K562 (cell line): ENCODE results near the gene PHPT1. TPM values are rescaled to one million over a fixed set of nuclear protein-coding genes. Genes with fewer than 3 reads are reported as not detected.

Experiments used
- BHLHE40 ChIP-seq: IDR thresholded peaks from 2 replicates; pipeline ENCODE4 v1.6.1; 2011; ENCODE audit warnings: low read length, improper control_type of control experiment
- CBFB ChIP-seq: sonication (generic); formaldehyde crosslinking; IDR thresholded peaks from 2 replicates; pipeline ENCODE4 v1.4.0; 2020; ENCODE audit warnings: mild to moderate bottlenecking, missing genetic modification reagents
- EP400 ChIP-seq: fragments of 450-650 bp; IDR thresholded peaks from 2 replicates; pipeline ENCODE4 v1.6.1; 2017; ENCODE audit warnings: antibody characterized with exemption, mild to moderate bottlenecking, moderate library complexity
- GMEB1 ChIP-seq: fragments of 250-450 bp; sonication (Bioruptor Pico); IDR thresholded peaks from 2 replicates; pipeline ENCODE4 v1.4.0; 2020; ENCODE audit warnings: mild to moderate bottlenecking
- KAT2B ChIP-seq: IDR thresholded peaks from one replicate; pipeline ENCODE4 v1.6.1; 2012; ENCODE audit warnings: low read depth, mild to moderate bottlenecking, control low read depth, inconsistent platforms, low read length, moderate library complexity
- MED1 ChIP-seq: sonication (generic); formaldehyde crosslinking; IDR thresholded peaks from 2 replicates; pipeline ENCODE4 v1.8.1; 2023; ENCODE audit warnings: missing genetic modification reagents, borderline replicate concordance
- MITF ChIP-seq: IDR thresholded peaks from 2 replicates; pipeline ENCODE4 v1.6.1; 2014; ENCODE audit warnings: antibody characterized with exemption
- MXI1 ChIP-seq: IDR thresholded peaks from 2 replicates; pipeline ENCODE4 v1.6.1; 2011; ENCODE audit warnings: low read depth, mild to moderate bottlenecking, improper control_type of control experiment, low read length
- NFIC ChIP-seq: fragments of 450-650 bp; IDR thresholded peaks from 2 replicates; pipeline ENCODE4 v1.6.1; 2017; ENCODE audit warnings: mild to moderate bottlenecking, inconsistent platforms
- NR2F6 ChIP-seq: fragments of 450-650 bp; formaldehyde crosslinking; IDR thresholded peaks from 2 replicates; pipeline ENCODE4 v1.4.0; 2020; ENCODE audit warnings: mild to moderate bottlenecking
- NRF1 ChIP-seq, 2 experiments: fragments of 450-650 bp; IDR thresholded peaks in 1 of 2; conservative IDR thresholded peaks in 1 of 2; 2 replicates each; pipeline ENCODE4 v1.6.1; 2014; ENCODE audit warnings: mild to moderate bottlenecking in 2 of 2
- SIN3B ChIP-seq: fragments of 450-650 bp; IDR thresholded peaks from 2 replicates; pipeline ENCODE4 v1.6.1; 2017; ENCODE audit warnings: low read depth, mild to moderate bottlenecking, moderate library complexity
- SMAD1 ChIP-seq: fragments of 150-350 bp; IDR thresholded peaks from 2 replicates; pipeline ENCODE4 v1.6.1; 2014; ENCODE audit warnings: low read length, low read depth; ENCODE audit not compliant: partially characterized antibody
- SMARCE1 ChIP-seq: fragments of 450-650 bp; IDR thresholded peaks from 2 replicates; pipeline ENCODE4 v1.7.1; 2016; ENCODE audit warnings: mild to moderate bottlenecking
- TCF3 ChIP-seq: sonication (generic); formaldehyde crosslinking; IDR thresholded peaks from 2 replicates; pipeline ENCODE4 v1.4.0; 2020; ENCODE audit warnings: mild to moderate bottlenecking, missing genetic modification reagents
- TEAD1 ChIP-seq, 2 experiments: fragments of 450-650 bp in 1 of 2; sonication (generic) in 1 of 2; formaldehyde crosslinking; IDR thresholded peaks; 2 replicates each; pipeline versions ENCODE4 v1.4.0 to v1.8.0; 2020 to 2022; ENCODE audit warnings: mild to moderate bottlenecking in 2 of 2, missing genetic modification reagents in 1 of 2
- YY1 ChIP-seq, 3 experiments: IDR thresholded peaks; 2 replicates each; pipeline ENCODE4 v1.6.1; 2011; ENCODE audit warnings: low read length in 2 of 3, mild to moderate bottlenecking in 2 of 3, moderate library complexity in 2 of 3, borderline replicate concordance in 1 of 3, control low read depth in 1 of 3, low read depth in 1 of 3; ENCODE audit not compliant: insufficient read depth in 3 of 3, insufficient replicate concordance in 2 of 3, control insufficient read depth in 1 of 3, insufficient read length in 1 of 3; ENCODE audit errors: extremely low read depth in 1 of 3
- ZBTB8A ChIP-seq: fragments of 450-650 bp; IDR thresholded peaks from 2 replicates; pipeline ENCODE4 v1.6.1; 2018; ENCODE audit warnings: mild to moderate bottlenecking, moderate library complexity; ENCODE audit not compliant: partially characterized antibody
- ZC3H11A ChIP-seq: IDR thresholded peaks from 2 replicates; pipeline ENCODE4 v1.6.1; 2012; ENCODE audit warnings: low read depth, low read length, improper control_type of control experiment
- ZC3H8 ChIP-seq: fragments of 450-650 bp; IDR thresholded peaks from 2 replicates; pipeline ENCODE4 v1.6.1; 2017
- ZNF121 ChIP-seq: sonication (generic); formaldehyde crosslinking; conservative IDR thresholded peaks from 2 replicates; pipeline ENCODE4 v1.8.0; 2022; ENCODE audit warnings: missing genetic modification reagents
- ZNF311 ChIP-seq: fragments of 250-450 bp; sonication (Bioruptor Pico); IDR thresholded peaks from 2 replicates; pipeline ENCODE4 v1.4.0; 2020; ENCODE audit warnings: mild to moderate bottlenecking, moderate library complexity
- ZNF316 ChIP-seq: fragments of 450-650 bp; IDR thresholded peaks from 2 replicates; pipeline ENCODE4 v1.6.1; 2016
- ZNF589 ChIP-seq: fragments of 200-800 bp; sonication (Bioruptor generic); IDR thresholded peaks from 2 replicates; pipeline ENCODE4 v1.6.1; 2016; ENCODE audit warnings: low read depth, missing genetic modification characterization, missing compliant biosample characterization
- polyA plus RNA-seq, 8 experiments: library from polyadenylated mRNA; depleted of rRNA in 4 of 8; stranded (reverse) in 5 of 8; unstranded in 3 of 8; fragments of >200 nt; fragmentation: Nextera tagmentation in 2 of 8; fragmentation: Illumina TruSeq in 1 of 8; extraction: Ambion mirVana in 2 of 8; extraction: Trizol in 1 of 8; gene quantifications; 2 replicates each; pipeline versions ENCODE4 v1.2.1 to v1.2.3, GENCODE V29; 2011 to 2014; ENCODE audit warnings: inconsistent platforms in 1 of 8, missing spikeins in 1 of 8
- total RNA-seq, 7 experiments: library from RNA; depleted of rRNA in 6 of 7; stranded (reverse); fragments of >200 nt in 6 of 7; fragmentation: Illumina TruSeq in 2 of 7; extraction: Trizol in 2 of 7; gene quantifications; 2 replicates each; pipeline versions ENCODE4 v1.2.1 to v1.2.3, GENCODE V29; 2011 to 2021; ENCODE audit warnings: low replicate concordance in 1 of 7
- TF ChIP-seq, protein P1 (sequence below): IDR thresholded peaks from 2 replicates; pipeline ENCODE4 v1.6.1; 2011; ENCODE audit not compliant: insufficient read length; ENCODE audit errors: extremely low read depth

The PHPT1 gene
- total and polyA plus RNA-seq, 9 of the 15 experiments (the other 6 are each of a cell fraction or from before 2014, with no cell fraction given), result 20.9 to 166 (median 129) TPM

DNA sequence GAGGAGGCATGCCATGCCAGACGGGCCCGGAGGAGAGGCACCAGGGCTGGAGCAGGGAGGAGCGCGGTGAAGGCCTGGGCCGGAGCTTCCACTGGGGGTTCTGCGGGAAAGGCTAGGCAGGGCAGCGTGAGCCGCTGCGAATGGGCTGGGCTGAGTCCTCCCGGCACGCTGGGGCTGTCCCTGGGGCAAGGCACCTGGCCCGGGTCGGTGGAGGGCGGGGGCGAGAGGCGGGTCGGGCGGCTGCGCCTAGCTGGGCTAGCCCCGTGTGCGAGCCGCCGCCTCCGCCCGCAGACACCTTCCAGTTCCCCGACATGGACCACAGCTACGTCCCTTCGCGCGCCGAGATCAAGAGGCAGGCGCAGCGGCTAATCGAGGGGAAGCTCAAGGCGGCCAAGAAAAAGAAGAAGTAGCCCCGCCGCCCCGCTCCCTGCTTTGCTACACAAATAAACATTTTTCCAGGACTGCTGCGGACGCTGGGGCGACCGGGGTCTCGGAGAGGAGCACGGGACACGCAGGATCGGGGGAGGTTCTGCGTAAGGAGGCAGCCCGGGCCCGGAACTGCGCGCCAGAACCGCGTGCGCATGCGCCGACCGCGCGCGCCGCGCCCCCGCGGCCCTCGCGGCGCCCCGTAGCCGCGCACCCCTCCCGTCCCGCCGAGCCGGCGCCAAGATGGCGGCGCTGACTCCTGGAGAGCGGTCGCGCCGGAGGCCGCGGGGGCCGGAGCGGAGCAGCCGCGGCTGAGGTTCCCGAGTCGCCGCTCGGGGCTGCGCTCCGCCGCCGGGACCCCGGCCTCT is 41.7 kb upstream of the PHPT1 start, which contains the start of gene RABL6 (continued):
- peak; percentile 75 for TF ChIP-seq EP400
- 0 out of 2 replicates have a peak, but pooled peaks have one; percentile 38 for TF ChIP-seq MITF
- no peak for TF ChIP-seq MED1 (CRISPR knock-in tag)
- no peak for TF ChIP-seq KAT2B
- no peak for TF ChIP-seq ZC3H11A
- peak; percentile 73 for TF ChIP-seq GMEB1 (CRISPR knock-in tag)
- TF ChIP-seq, protein P1, sequence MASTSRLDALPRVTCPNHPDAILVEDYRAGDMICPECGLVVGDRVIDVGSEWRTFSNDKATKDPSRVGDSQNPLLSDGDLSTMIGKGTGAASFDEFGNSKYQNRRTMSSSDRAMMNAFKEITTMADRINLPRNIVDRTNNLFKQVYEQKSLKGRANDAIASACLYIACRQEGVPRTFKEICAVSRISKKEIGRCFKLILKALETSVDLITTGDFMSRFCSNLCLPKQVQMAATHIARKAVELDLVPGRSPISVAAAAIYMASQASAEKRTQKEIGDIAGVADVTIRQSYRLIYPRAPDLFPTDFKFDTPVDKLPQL, result no peak
- TF ChIP-seq ZNF121, result no peak
- no peak for TF ChIP-seq CBFB (CRISPR knock-in tag)
- no peak for TF ChIP-seq ZBTB8A
- peak; percentile 92 to 94 for TF ChIP-seq NRF1 (conservative IDR thresholded peaks at IDR 0.05 in 1 of 2, IDR thresholded peaks at IDR 0.05 in 1 of 2)
- no peak for TF ChIP-seq ZNF589 (CRISPR knock-in tag)
- no peak for TF ChIP-seq ZC3H8
- peak; percentile 89 to 97 (median 96) for TF ChIP-seq YY1 (IDR thresholded peaks at IDR 0.05; ENCODE audit: borderline replicate concordance in 1 of 3, control insufficient read depth in 1 of 3, extremely low read depth in 1 of 3, insufficient read depth in 3 of 3, insufficient read length in 1 of 3, insufficient replicate concordance in 2 of 3, low read depth in 1 of 3, low read length in 2 of 3)
- TF ChIP-seq ZNF316, result peak; percentile 82
- peak; percentile 75 for TF ChIP-seq SIN3B
- TF ChIP-seq SMAD1, result no peak
- peak in 1 of 2 experiments; percentile 25; a peak in 1 of 4 replicates for TF ChIP-seq TEAD1 (CRISPR knock-in tag; IDR thresholded peaks at IDR 0.05)
- TF ChIP-seq MXI1, result no peak
- TF ChIP-seq BHLHE40, result peak; percentile 67
- no peak for TF ChIP-seq ZNF311 (CRISPR knock-in tag)
- peak; percentile 4; the same call in 1 of the 2 replicates for TF ChIP-seq TCF3 (CRISPR knock-in tag)
- no peak for TF ChIP-seq SMARCE1
- 0 out of 2 replicates have a peak, but pooled peaks have one; percentile 23 for TF ChIP-seq NFIC
- TF ChIP-seq NR2F6, result no peak
